ENCODE results near the gene TENT5A. TPM values are rescaled to one million over a fixed set of nuclear protein-coding genes. Genes with fewer than 3 reads are reported as not detected.

The TENT5A gene
- polyA plus RNA-seq, 3 donors, result 9.1 to 28.9 (median 12.1) TPM

DNA sequence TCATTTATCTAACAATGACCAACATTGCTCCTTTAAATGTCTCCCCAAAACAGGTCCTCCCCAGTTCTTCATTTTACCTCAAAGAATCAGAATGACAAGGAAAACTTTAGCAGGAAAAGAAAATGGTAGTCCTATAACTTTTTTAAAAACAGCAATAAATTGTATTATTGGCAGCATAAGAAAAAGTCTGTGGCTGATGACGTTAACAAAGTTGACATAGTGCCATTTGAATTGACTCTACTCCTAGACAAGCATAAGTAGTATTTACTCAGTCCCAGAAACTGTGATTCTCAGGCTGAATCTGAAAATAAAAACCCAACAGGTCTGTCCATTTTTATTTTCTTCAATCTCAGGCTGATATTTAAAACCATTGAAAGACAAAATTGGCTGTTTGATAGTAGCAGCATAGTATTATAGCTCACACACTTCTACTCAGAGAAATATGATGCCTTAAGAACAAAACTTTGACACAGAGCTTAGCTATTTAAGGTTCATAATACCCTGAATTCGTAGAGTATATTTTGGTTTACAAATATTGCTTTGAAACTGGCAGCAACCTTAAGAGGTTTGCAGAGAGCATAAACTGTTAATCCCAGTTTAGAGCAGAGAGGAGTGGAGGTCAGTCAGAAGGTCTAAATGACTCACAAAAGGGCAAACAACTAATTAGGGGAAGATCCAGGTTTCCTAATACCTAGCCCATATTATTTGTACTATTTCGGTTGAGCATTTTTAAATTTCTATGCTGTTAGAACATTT is 35.0 kb upstream of the TENT5A start:
- H3K36me3 ChIP-seq (replicated peaks in 1 of 2; ENCODE audit: control insufficient read depth in 1 of 2, insufficient read depth in 2 of 2, low read length in 2 of 2), result no peaks in the 10 kb centered on the region
- Mint-ChIP-seq H3K9me3 (peaks cover under 1 to 2% (median 1%) of the 10 kb centered on the region in 7 donors), H3K4me3 (no peak overlapping the region), H3K27me3 (ENCODE audit: low read depth in 3 of 3) (no peaks in the 10 kb centered on the region), H3K36me3 (peaks cover 0 to under 1% of the 10 kb centered on the region in 2 donors), H3K27ac (no peak overlapping the region), H3K4me1 (peaks cover 13% of the 10 kb centered on the region)
- intact Hi-C loops (cut with micrococcal nuclease), result no loop called here
- no peak overlapping the region for H3K27ac ChIP-seq (ENCODE audit: low read depth in 1 of 2, low read length in 2 of 2)
- no peaks in the 10 kb centered on the region for H3K79me2 ChIP-seq (ENCODE audit: insufficient read depth, low read length)
- WGBS (ENCODE audit: insufficient coverage), result 100% methylated on average over 1 of the region's 3 CpGs
- no peaks in the 10 kb centered on the region for H3K27me3 ChIP-seq (ENCODE audit: control insufficient read depth in 2 of 2, insufficient read depth in 2 of 2, low read length in 2 of 2)
- H3K4me3 ChIP-seq (replicated peaks in 1 of 3; ENCODE audit: low read depth in 2 of 3, low read length in 3 of 3), result no peak overlapping the region
- H3K4me2 ChIP-seq (replicated peaks; ENCODE audit: extremely low read depth, low read length, poor library complexity, severe bottlenecking), result no peak overlapping the region
- H2AFZ ChIP-seq (ENCODE audit: insufficient read depth, low read depth, low read length, poor library complexity, severe bottlenecking), result no peak overlapping the region
- peak in 2 of 3 donors; percentile 7 to 49 for DNase-seq
- H4K20me1 ChIP-seq (ENCODE audit: insufficient read depth, low read length), result no peaks in the 10 kb centered on the region
- H3K9me3 ChIP-seq (replicated peaks in 1 of 2; ENCODE audit: control insufficient read depth in 1 of 2, insufficient read depth in 1 of 2, low read length in 2 of 2), result peaks cover 1 to 2% of the 10 kb centered on the region in 2 donors
- TF ChIP-seq, protein P1, sequence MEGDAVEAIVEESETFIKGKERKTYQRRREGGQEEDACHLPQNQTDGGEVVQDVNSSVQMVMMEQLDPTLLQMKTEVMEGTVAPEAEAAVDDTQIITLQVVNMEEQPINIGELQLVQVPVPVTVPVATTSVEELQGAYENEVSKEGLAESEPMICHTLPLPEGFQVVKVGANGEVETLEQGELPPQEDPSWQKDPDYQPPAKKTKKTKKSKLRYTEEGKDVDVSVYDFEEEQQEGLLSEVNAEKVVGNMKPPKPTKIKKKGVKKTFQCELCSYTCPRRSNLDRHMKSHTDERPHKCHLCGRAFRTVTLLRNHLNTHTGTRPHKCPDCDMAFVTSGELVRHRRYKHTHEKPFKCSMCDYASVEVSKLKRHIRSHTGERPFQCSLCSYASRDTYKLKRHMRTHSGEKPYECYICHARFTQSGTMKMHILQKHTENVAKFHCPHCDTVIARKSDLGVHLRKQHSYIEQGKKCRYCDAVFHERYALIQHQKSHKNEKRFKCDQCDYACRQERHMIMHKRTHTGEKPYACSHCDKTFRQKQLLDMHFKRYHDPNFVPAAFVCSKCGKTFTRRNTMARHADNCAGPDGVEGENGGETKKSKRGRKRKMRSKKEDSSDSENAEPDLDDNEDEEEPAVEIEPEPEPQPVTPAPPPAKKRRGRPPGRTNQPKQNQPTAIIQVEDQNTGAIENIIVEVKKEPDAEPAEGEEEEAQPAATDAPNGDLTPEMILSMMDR (IDR thresholded peaks at IDR 0.05), result no peak
- H3K9ac ChIP-seq (ENCODE audit: insufficient read depth, low read length, poor library complexity, severe bottlenecking), result no peak overlapping the region
- peaks cover under 1 to 2% of the 10 kb centered on the region in 2 donors for H3K4me1 ChIP-seq (ENCODE audit: control insufficient read depth in 1 of 2, insufficient read depth in 2 of 2, low read length in 2 of 2)

- no peak overlapping the region for H3K4me3 Mint-ChIP-seq
- H3K9me3 ChIP-seq (replicated peaks in 1 of 2; ENCODE audit: control insufficient read depth in 1 of 2, insufficient read depth in 1 of 2, low read length in 2 of 2), result peaks cover 6 to 9% of the 10 kb centered on the region in 2 donors
- whole genome bisulfite sequencing (ENCODE audit: insufficient coverage), result no CpG with 5 or more reads among the region's 1 CpG
- H3K27me3 Mint-ChIP-seq (ENCODE audit: low read depth in 3 of 3), result no peaks in the 10 kb centered on the region
- no peak overlapping the region for H2AFZ ChIP-seq (ENCODE audit: insufficient read depth, low read depth, low read length, poor library complexity, severe bottlenecking)
- no peak overlapping the region for H3K27ac ChIP-seq (ENCODE audit: low read depth in 1 of 2, low read length in 2 of 2)
- no peak overlapping the region for H3K4me3 ChIP-seq (replicated peaks in 1 of 3; ENCODE audit: low read depth in 2 of 3, low read length in 3 of 3)
- no peak overlapping the region for H3K27ac Mint-ChIP-seq
- H3K4me2 ChIP-seq (replicated peaks; ENCODE audit: extremely low read depth, low read length, poor library complexity, severe bottlenecking), result no peak overlapping the region
- H3K9ac ChIP-seq (ENCODE audit: insufficient read depth, low read length, poor library complexity, severe bottlenecking), result no peak overlapping the region
- TF ChIP-seq, protein P1 (IDR thresholded peaks at IDR 0.05), result no peak
- peaks cover 5 to 11% (median 8%) of the 10 kb centered on the region in 7 donors for H3K9me3 Mint-ChIP-seq
- no peaks in the 10 kb centered on the region for H3K27me3 ChIP-seq (ENCODE audit: control insufficient read depth in 2 of 2, insufficient read depth in 2 of 2, low read length in 2 of 2)
- intact Hi-C loops (cut with micrococcal nuclease), result no loop called here
- no peak for DNase-seq
- H3K4me1 Mint-ChIP-seq, result peaks cover 11% of the 10 kb centered on the region
- peaks cover 3% of the 10 kb centered on the region in 2 donors for H3K36me3 Mint-ChIP-seq
- no peaks in the 10 kb centered on the region for H3K4me1 ChIP-seq (ENCODE audit: control insufficient read depth in 1 of 2, insufficient read depth in 2 of 2, low read length in 2 of 2)
- no peaks in the 10 kb centered on the region for H3K79me2 ChIP-seq (ENCODE audit: insufficient read depth, low read length)
- no peaks in the 10 kb centered on the region for H3K36me3 ChIP-seq (replicated peaks in 1 of 2; ENCODE audit: control insufficient read depth in 1 of 2, insufficient read depth in 2 of 2, low read length in 2 of 2)
- H4K20me1 ChIP-seq (ENCODE audit: insufficient read depth, low read length), result no peaks in the 10 kb centered on the region
Observed at GRCh38 chr6:81786150-81786549, 33.7 kb upstream of the TENT5A start.

Data from CD14-positive monocyte (primary cell).